NCI-H2171 (cell line): ENCODE measurements around the gene GALK2.

Source experiments
- DNase-seq: peaks from one replicate; lab custom pipeline; 2025; lab: John Stamatoyannopoulos, UW

Gene GALK2

DNA sequence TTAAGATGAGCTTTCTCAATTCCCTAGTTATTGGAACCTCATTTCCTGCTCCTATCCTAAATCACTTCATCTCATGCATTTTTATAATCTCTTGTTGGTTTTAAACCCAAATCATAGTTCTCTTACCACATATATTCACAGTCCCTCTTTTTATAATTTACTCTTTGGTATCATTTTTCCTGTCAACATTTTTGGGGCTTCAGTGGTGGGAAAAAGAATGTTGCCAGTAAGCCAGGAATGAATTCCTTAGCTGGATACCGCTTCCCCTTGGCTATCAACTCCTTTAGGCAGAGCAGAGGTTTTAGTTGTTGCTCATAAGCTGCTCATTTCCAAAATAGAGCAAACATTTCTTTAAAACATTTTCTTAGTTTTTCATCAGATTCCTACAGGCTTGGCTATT lies 112.3 kb downstream of the GALK2 start:
- DNase-seq, result no peak

DNA sequence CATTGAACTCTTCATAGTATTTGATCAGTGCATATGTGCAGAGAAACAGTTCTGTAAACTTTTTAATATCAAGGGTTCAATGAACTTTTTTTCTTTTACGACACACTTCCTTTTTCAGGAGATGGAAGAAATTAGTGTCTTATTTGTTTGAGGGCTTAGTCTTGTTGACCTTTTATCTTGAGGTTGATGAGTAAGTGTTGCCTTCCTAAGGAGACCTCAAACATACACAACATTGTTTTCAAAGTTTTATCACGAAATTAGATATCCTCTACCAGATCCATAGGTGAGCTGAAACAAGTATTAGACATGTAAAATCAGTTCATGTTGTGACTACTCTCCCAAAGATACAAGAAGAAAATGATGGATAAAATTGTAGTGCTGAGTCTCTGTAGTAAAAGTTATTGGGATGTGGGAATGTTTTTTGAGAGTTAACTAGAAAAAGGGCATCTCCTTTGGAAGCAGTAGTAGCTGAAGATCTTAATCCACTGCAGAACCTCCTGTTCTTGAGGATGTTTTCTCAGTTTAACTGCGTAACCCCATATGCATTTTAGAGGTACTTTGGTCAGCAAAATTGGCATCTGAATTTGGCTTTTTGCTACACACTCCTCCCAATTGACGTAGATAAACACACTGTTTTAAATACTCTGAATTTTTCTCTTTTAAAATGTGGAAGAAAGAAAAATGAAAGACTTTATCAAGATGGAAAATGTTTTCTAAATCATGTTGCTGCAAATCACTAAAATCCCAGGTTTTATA lies 116.8 kb downstream of the GALK2 start:
- no peak for DNase-seq

DNA sequence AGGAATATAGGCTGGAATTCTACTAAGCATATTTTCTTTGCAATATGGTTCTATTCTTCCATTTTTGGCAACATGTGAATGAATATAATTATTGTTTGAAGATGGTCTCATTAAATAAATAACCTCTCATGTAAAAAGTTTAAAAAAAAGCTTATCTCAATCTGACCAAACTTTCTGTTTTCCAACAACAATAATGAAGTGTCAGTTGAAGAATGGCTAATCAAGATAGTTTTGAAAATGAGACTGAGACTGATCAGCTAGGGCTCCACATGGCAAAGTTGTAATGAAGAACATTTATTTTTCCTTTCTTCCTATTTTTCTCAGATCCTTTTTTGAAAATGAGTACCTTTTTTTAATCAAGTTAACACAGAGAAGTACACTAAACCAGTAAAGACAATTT lies 117.4 kb downstream of the GALK2 start:
- no peak for DNase-seq

DNA sequence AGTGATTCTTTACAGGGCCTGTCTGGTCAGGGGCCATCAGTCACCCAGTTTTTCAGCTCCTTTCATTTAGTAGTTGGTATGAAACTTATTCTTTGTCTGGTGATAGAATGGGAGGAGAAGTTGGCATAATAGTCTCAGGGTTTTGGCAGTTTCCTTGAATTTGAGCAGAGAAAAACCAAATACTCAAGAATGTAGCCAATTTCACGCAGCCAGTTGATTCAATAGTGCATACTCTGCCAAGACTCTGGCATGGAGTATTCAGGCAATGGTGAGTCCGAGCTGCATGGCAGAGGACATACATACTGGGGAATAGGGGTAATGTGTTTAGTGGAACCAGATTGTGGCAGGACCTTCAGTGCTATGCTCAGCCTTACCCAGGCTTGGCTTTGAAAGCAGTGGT lies 118.3 kb downstream of the GALK2 start:
- no peak for DNase-seq

DNA sequence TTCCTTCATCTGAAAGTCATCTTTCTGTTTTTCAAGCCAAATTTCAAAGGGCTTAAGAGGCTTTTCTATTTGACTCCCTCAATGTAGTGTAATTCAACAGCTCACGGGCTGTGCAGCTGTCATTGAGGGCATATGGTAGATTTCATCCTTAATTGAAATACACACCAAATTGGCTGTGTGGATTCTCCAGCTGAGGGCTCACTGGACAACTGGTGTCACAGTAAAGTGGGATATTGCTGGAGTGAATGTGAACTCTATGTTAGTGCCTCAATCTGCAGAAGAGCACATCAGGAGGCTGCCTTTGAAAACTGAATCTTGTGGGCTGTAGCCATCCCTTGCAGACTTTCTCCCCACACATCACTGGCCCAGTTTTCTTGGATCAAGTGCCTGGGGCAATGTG lies 120.1 kb downstream of the GALK2 start:
- DNase-seq, result no peak

DNA sequence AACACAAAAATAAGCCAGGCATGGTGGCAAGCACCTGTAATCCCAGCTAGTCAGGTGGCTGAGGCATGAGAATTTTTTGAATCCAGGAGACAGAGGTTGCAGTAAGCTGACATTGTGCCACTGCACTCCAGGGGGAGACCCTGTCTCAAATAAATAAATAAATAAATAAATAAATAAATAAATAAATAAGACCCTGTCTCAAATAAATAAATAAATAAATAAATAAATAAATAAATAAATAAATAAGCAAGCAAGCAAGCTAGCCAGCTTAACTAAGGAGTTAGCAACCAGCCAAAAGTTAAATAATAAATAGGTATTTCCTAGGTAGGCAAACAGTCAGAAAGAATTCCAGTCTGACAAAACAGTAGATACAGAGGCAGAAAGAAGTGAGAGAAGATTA lies 123.9 kb downstream of the GALK2 start:
- DNase-seq, result no peak

DNA sequence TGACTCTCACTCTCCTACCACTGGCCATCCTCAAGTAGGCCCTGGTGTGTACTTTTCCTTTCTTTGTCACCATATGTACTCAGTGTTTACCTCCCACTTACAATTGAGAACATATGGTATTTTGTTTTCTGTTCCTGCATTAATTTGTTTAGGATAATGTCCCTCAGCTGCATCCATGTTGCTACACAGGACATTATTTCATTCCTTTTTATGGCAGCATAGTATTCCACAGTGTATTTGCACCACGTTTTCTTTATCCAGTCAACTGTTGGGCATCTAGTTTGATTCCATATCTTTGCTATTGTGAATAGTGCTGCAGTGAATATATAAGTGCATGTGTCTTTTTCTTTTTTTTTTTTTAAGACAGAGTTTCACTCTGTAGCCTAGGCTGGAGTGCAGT lies 126.2 kb downstream of the GALK2 start:
- DNase-seq, result no peak

DNA sequence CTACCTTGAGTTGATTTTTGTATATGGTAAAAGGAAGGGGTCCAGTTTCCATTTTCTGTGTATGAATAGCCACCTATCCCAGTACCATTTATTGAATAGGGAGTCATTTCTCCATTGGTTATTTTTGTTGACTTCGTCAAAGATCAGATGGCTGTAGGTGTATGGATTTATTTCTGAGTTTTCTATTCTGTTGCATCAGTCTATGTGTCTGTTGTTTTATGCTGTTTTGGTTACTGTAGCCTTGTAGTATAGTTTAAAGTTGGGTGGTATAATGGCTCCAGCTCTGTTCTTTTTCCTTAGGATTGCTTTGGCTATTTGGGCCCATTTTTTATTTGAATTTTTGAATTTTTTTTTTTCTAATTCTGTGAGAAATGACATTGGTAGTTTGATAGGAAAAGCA lies 127.5 kb downstream of the GALK2 start:
- DNase-seq, result no peak

DNA sequence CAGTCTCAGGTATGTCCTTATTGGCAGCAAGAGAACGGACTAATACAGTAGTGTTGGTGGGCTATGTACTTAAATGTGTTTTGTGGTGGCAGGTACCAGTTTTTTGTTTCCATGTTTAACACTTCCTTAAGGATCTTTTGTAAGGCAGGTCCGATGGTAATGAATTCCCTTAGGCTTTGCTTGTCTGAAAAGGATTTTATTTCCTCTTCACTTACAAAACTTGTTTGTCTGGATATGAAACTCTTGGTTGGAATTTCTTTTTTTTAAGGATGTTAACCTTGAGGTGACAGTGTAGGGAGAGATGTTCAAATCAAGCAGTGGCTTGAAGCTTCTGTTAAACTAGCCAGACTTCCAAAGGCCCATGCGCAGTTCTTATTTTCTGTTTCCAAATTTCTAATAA lies 130.8 kb downstream of the GALK2 start:
- DNase-seq, result no peak

DNA sequence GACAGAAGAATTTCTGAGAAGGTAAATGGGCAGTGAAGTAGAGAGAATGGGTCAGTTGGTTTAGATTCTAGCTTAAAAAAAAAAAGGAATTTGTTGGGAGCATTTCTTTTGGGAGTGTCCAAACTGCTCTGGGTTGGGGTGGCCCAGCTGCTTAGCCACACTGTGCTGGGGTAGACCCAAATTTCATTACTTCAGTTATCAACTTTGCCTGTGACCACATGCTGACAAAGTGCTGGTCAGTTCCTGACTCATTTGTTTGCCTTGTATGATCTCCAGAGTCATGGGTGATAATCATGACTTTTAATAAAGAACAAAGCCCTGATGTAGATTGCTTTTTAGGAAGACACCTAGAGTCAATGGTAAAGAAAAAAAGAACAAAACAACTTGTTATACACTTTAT lies 131.5 kb downstream of the GALK2 start:
- no peak for DNase-seq

DNA sequence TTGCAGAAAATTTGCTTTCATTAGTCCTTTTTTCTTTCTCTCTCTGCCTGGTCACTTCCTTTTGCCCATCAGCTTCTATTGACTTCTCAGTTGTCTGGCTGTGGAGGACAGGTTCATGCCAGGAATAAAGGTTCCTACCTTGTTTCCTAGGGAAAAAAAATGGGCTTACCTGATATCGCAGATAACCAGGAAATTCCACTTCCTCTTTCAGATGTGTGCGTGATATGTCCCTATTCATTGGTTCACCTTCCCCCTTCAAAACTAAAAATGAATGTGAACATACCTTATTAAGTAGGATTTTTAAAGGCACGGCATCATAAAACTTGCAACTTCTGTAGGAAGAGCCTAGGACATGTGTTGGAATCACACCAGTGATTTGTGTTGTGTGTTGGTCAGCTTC lies 133.0 kb downstream of the GALK2 start:
- no peak for DNase-seq

DNA sequence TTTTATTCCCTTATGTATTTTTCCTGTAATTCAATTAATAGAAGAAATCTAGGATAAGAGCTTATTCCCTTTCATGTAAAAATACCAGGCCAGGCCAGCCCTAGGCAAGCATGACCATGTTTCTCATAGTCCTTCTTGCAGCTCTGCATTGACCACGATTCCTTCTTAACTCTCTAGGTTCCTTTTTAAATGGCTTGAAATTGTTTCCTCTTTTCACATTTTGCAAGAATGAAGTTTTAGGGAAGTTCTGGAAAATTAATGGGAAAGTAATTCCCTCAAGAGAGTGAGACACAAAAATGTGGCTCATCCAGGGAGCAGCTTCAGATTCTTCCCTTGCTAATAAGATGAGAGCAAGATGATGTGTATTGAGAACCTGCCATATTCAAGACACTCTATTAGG lies 136.5 kb downstream of the GALK2 start:
- DNase-seq, result no peak

DNA sequence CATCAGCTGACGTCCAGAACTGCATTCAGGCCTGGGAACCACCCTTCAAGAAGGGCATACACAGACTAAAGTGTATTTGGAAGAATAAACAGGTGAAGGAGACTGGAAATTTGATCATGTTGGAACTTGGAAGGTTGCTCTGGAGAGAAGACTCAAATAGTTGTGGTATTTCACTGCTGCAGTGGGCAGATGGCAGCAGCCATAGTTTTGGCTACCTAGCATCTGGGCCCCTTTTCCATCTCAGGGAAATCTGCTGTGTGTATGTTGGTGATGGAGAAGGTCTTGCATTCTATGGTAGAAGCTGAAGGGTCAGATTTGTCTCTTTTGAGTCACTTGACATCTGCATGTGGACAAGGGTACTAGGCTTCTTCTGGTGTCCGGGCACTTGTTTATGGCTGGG lies 138.6 kb downstream of the GALK2 start:
- DNase-seq, result peak; percentile 1

DNA sequence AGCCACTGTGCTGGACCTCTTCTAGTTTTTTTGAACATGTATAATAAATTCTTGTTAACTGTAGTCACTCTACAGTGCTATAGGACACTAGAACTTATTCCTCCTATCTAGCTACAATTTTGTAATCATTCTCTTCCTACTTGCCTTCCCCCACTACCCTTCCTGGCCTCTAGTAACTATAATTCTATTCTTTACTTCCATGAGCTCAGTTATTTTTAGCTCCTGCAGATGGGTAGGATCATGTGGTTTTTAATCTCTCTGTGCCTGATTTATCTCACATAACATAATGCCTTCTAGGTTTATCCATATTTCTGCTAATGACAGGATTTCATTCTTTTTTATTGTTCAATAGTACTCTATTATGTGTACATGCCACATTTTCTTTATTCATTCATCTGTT lies 139.8 kb downstream of the GALK2 start:
- no peak for DNase-seq

DNA sequence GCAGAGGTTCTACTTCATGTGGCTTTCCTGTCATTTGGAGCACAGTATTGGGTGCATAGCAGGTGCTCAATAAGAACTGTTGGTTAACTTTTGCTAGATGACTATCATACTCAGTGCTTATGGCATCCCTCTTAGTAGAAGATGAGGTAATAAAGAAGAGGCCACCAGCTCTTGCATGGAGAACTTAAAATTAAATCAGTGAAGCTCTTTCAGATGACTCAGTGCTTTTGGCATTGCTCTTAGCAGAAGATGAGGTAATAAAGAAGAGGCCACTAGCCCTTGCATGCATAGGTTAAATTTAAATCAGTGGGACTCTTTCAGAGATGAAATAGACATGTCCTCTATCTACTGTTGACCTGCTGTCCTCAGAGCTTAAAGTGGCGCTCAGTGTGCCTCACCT lies 143.6 kb downstream of the GALK2 start:
- DNase-seq, result no peak

DNA sequence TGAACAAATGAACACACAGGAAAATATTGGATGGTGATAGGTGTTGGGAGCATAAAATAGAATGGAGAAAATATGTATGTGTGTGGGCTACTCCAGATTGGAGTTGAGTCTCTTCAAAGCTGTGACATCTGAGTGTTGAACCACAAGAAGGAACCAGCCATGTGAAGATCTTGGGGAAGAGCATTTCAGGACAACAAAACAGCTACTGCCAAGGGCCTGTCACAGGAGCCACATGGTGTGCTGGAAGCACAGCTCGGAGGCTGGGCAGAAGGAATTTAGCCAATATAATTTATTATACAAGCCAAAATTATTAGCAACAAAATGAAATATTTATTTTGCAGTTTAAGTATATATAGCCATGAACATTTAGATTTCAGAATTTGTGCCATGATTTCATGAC lies 144.7 kb downstream of the GALK2 start:
- DNase-seq, result no peak

DNA sequence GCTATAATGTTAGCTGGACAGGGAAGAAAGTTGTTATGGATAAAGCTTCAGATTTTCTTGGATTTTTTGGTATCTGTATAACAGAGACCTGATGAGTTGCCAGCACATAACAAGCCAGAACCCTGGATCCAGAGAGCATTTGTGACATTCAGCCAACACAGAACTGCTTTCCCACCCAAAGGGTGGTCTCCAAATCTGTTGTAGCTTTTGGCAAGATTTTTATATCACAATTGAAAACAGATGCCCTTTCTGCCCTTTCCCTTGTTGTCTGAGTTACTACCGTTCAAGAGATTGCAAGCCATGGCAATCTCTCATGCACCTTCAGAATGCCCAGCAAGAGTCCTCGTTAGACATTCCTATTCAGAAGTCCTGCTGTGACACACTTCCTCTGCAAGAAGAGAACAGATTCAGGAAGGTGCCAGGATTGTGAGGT lies 145.4 kb downstream of the GALK2 start:
- no peak for DNase-seq

DNA sequence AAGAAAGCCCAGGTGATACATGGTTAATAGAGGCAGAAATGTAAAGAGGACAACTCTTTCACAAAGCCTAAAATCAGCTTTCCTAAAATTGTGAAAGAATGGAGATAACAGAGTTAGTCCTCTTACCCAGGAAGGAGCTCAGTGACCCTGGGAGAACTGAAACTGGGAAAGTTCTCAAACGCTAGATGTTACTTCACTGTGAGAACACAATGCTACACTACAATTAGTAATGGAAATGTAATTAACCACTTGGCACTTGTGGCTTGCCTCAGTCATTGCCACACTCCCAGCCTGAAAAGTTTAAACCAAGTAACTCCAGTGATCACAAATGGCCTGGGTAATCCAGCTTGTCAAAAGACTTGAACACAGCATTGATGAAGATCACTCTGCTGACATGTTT lies 150.3 kb downstream of the GALK2 start:
- DNase-seq, result no peak

DNA sequence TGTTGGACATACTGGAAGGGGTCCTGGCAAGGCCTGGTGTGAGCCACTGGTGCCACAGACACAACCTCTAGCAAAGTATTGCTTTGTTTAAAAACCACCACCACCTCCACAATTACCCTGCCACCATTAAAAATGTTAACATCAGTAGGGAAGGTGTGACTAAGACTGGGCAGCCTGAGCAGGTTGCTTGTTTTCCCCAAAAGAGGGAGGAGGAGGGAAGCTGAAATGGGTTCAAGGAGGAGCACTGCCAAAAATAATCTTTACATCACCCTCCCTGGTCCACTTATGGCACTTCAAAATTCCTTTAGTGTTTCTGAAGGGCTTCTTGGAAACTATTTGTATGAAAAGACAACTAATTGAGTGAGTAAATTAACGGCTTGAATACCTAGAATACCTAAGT lies 153.2 kb downstream of the GALK2 start:
- no peak for DNase-seq

DNA sequence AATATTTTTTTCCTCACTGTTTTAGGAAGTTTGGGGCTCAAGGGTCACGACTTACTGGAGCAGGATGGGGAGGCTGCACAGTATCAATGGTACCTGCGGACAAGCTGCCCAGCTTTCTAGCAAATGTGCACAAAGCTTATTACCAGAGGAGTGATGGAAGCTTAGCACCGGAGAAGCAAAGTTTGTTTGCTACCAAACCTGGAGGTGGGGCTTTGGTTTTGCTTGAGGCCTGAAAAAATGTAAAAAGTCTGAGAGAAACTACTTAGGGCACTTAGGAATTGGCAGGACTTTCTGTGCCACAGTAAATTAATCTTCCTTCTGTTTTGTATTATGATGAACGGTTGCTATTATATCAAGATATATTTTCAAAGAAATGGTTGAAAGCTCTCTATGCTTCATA lies 157.9 kb downstream of the GALK2 start:
- DNase-seq, result no peak

DNA sequence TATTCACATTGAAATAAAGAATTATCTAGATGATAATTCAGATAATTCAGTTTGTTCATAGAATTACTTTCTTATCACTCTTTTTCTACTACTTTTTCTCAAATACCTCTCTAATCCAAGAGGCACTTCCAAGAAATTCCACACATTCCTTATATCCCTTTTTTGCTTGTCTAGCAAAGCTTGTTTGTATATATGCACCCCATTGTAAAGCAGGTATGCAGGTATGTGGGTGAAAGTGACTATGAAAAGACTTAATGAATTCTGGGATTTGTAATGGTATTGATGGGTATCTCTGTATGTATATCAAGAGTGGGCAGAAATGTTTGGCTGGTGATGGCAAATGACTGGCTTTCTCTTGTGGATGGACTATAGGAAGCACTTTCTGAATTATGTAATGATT lies 158.9 kb downstream of the GALK2 start:
- no peak for DNase-seq

DNA sequence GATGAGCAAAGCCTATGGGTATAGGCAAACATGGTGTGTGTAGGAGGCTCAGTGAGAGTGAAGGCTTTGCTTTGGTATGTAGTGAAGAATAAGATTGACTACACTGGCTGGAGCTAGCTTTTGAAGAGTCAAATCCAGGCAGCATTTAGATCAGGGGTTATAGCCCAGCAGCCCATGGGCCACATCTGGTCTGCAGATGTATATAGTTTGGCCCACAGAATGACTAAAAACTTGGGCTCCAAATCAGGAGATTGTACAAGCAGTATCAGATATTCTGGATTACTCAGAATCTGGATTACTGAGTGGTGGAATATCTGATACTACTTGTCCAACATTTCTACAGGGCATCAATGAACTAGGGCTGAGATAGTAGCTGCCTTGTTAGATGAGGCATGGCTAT lies 160.1 kb downstream of the GALK2 start:
- DNase-seq, result no peak

DNA sequence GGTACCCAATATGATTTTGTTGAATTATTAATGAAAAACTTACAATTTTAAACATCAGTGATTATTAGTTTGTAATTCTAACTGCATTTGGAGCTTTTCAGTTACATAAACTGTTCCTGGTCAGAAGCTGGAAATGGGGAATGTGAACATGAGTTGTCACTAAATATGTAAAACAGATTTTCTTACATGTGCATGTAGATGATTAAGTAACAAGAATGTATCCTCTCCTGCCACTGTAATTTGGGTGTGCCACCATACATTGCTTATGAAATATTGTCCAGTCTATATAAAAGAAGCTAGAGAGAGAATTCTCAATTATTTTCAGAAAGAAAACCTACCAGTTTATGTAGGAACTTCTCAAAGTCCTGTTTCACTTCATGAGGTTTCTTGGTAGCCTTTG lies 161.4 kb downstream of the GALK2 start:
- DNase-seq, result no peak

DNA sequence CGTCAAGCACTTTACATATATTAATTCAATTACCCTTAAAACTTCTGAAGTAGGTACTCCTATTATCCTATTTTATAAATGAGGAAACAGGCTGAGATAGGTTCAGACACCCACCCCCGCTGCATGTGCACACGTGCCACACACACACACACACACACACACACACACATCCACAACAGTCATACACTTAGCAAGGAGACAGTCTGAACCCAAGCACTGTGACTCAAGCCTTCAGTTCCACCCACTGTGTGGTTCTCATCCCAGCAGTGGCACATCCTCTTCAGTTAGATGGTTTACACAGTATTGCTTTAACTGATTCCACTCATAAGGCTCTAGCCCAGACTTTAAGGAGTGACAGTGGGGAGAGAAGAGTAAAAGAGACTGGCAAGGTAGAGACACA lies 161.9 kb downstream of the GALK2 start:
- no peak for DNase-seq

DNA sequence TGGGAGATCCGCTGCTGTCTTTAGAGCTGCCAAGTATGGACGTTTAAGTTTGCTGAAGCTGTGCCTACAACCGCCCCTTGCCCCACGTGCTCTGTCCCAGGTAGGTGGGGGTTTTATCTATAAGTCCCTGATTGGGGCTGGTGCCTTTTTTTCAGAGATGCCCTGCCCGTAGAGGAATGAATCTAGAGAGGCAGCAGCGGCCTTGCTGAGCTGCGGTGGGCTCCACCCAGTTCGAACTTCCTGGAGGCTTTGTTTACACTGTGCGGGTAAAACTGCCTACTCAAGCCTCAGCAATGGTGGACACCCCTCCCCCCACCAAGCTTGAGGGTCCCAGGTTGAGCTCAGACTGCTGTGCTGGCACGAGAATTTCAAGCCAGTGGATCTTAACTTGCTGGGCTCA lies 169.6 kb downstream of the GALK2 start:
- DNase-seq, result no peak
